GM18951 (cell line): Measurements from ENCODE around the gene RNASEH2A.

Experiments used
- POLR2A ChIP-seq: IDR thresholded peaks from 4 replicates; pipeline ENCODE4 v1.6.1; 2011; ENCODE audit warnings: mild to moderate bottlenecking; ENCODE audit not compliant: insufficient read length, insufficient read depth; ENCODE audit errors: extremely low read depth
- in situ Hi-C: fragments of 300-500 bp; cut with MboI; formaldehyde crosslinking; loops from one replicate; pipeline ENCODE4 v1.12.0; 2022; ENCODE audit warnings: low sequenced_read_pairs, mixed read lengths, inconsistent platforms; ENCODE audit not compliant: unreplicated experiment

Gene RNASEH2A

GRCh38 chr19:12784871-12785430 lies 21.4 kb upstream of the RNASEH2A start:
- no peak for TF ChIP-seq POLR2A
- in situ Hi-C loops: no loop called here

GRCh38 chr19:12785431-12786031 lies 20.9 kb upstream of the RNASEH2A start:
- in situ Hi-C loops: no loop called here
- TF ChIP-seq POLR2A: no peak

GRCh38 chr19:12786141-12786870 lies 20.1 kb upstream of the RNASEH2A start:
- TF ChIP-seq POLR2A: peak; percentile 28

GRCh38 chr19:12786952-12787351 lies 19.4 kb upstream of the RNASEH2A start:
- in situ Hi-C loops: no loop called here

More at GRCh38 chr19:12786141-12786870, 20.1 kb upstream of the RNASEH2A start:
- in situ Hi-C loops: no loop called here

GRCh38 chr19:12787458-12787857 lies 18.9 kb upstream of the RNASEH2A start:
- TF ChIP-seq POLR2A: no peak
- in situ Hi-C loops: no loop called here

More at GRCh38 chr19:12786952-12787351, 19.4 kb upstream of the RNASEH2A start:
- no peak for TF ChIP-seq POLR2A

GRCh38 chr19:12788042-12788681 lies 18.2 kb upstream of the RNASEH2A start:
- in situ Hi-C loops: no loop called here

GRCh38 chr19:12788682-12789097 lies 17.7 kb upstream of the RNASEH2A start:
- peak; percentile 57 for TF ChIP-seq POLR2A
- in situ Hi-C loops: no loop called here

More at GRCh38 chr19:12788042-12788681, 18.2 kb upstream of the RNASEH2A start:
- TF ChIP-seq POLR2A: no peak

- peak; percentile 77 for TF ChIP-seq POLR2A
- in situ Hi-C loops: no loop called here
Observed at GRCh38 chr19:12789098-12789903, 17.1 kb upstream of the RNASEH2A start.

- no peak for TF ChIP-seq POLR2A
- in situ Hi-C loops: no loop called here
Observed at GRCh38 chr19:12789904-12790619, 16.3 kb upstream of the RNASEH2A start.

GRCh38 chr19:12790628-12791344 lies 15.6 kb upstream of the RNASEH2A start:
- in situ Hi-C loops: no loop called here
- TF ChIP-seq POLR2A: no peak

GRCh38 chr19:12791345-12792050 lies 14.9 kb upstream of the RNASEH2A start, which contains the start of gene JUNB:
Gene JUNB, plus strand, starts transcription at chr19:12791486. Its CDS starts 286 bp downstream, at chr19:12791772.
- TF ChIP-seq POLR2A: peak; percentile 100
- in situ Hi-C loops: no loop called here
